ENCODE results near the gene C15orf39.
A peak's percentile ranks its signal among the peaks of the same experiment; 100 is the strongest.

Gene C15orf39

DNA sequence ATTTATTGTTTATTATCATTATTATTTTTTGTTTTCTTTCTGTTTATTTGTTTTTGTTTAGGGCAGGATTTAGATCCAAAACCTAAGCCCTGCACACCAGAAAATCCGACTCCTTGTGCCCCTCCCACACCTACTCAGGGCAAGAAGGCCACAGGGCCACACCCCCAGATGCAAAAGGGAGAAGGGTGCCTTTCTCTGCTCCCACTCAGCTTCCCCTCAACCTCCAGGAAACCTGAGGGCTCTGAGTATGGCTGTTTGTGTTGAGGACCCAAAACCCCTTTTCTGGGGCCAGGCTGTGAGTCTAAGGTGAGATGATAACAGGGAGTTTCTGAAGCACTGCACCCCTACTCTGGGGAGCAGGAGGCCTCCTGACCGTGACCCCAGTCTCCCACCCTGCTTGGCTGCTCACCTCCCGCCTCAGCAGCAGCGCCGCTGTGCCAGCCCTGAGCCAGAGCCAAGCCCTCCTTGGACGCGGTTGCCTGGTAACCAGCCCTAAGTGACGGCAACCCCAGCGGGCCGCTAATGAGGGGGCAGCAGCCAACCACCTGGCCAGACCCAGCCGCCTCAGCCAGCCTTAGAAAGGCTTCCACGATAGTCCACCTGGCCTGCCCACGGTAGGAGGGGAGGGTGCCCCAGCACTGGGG is 6.4 kb upstream of the C15orf39 start:
- DNase-seq (ENCODE audit: low read depth in 4 of 4, low spot score in 1 of 4): no peak

DNA sequence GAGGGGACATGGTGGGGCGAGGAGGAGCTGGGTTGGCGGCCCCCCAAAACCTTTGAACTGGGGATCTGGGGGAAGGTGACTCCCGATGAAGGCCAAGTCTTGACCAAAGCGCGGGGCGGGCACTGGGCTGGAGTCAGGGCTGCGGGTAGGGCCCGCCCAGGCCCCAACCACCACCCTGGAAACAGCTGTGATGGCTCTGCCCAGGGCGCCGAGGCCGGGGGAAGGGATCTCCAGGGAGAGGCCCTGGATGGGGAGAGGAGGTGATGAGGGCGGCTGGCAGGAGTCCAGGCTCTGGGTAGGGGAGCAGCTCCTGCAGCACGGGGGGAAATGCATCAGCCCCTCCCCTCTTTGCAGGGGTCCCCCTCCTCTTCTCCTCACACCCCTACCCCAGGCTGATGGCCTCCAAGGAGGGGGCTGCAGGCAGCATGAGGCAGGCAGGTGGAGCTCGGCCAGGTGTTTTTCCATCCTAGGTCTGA is 5.9 kb upstream of the C15orf39 start:
- no peak for DNase-seq (ENCODE audit: low read depth in 4 of 4, low spot score in 1 of 4)

DNA sequence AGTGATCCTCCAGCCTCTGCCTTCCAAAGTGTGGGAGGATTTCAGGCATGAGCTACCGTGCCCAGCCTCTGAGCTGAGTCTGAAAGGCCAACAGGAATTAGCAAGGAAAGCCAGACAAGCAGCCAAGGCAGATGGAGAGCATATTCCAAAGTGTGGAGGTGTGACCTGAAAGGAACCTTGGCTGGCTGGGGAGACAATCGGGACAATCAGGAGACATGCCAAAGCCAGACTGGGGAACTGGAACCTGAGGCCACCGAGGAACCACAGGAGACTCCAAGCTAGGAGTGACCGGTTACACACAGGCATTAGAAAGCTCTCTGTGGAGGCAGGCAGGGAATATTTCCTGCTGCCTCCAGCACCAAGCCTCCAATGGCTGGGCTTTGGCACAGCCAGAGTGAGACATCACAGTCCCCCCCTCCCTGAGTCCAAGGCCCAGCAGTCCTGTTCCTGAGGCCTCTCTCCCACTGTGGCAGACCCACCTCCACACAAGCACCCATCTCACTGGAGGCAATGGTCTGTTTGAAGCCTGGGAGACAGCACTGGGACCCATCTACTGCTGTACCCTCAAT is 4.5 kb upstream of the C15orf39 start:
- no peak for DNase-seq (ENCODE audit: low read depth in 4 of 4, low spot score in 1 of 4)

DNA sequence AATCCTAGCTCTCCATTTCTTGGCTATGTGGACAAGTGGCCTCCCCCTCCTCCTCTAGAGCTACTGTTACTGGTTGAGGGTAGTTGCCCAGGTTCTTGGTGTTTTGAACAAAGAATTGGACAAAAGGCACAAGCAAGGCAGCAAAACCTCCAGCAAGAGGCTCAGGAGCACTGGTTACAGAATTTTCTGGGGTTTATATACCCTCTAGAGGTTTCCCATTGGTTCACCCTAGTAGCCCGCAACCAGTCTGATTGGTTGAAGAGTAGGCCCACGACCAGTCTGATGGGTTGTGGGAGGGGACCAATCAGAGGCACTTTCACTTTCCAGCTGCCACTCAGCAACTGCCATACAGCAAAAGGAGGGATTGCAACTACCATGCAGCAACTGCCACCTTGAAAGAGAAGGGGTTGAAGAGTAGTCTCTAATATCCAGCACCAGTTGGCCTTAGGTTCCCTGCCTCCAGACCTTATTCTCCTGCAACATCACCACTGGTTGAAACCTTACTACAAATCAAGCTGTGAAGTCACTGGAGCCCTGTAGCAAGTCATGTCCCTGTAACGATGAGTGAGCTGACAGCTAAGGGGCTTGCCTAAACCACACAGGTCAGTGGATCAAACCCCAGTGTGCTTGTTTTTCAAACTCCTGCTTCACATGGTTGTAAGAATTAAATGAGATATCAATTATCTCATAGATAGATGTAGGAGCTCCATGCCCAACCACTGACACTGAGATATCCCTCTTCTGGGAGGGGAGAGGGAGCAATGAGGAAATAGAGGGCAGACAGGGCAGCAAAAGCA is 2.9 kb upstream of the C15orf39 start:
- DNase-seq (ENCODE audit: low read depth in 4 of 4, low spot score in 1 of 4): no peak

DNA sequence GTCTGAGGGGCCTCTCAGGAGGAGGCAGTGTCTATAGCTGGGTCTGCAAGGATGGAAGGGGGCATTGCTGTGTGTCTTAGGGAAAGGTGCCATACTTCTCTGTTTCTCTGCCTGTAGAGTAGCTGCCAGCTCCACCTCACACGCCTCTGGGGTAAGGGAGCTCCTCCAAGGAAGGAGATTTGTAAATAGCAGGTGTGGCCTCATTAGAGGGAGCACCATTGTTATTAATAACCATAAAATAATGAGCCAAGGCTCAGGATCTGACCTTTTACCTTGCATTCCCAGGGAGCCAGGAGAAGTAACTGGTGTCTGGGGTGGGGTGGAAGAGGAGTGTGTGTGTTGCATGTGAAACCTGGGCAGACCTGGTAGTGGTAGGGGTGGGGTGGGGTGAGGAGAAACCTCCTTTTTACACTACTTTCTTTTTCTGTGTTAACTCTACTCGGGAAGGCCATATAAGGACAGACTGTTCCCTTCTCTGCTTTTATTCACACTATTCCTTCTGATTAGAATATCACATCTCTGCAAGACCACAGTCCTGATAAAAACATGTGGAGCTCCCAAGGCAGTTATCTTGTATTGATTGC is 2.2 kb upstream of the C15orf39 start:
- DNase-seq (ENCODE audit: low read depth in 4 of 4, low spot score in 1 of 4): no peak

DNA sequence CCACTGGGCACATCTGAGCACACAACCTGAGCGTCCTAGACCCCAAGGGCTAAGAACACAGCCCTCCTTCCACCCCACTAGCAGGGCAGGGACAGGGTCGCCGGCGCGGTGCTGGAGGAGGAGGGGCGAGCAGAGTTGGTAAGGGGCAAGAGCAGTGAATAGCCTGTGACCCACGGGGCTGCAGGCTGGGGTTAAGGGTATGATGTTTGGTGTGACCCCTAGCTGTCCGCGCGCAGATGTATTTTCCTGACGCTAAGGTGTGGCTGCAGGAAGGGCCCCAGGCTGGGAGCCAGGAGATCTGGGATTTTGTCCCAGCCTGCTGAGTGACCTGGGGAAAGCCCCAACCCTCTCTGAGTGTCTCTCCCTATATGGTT is 1.3 kb upstream of the C15orf39 start:
- no peak for DNase-seq (ENCODE audit: low read depth in 4 of 4, low spot score in 1 of 4)

DNA sequence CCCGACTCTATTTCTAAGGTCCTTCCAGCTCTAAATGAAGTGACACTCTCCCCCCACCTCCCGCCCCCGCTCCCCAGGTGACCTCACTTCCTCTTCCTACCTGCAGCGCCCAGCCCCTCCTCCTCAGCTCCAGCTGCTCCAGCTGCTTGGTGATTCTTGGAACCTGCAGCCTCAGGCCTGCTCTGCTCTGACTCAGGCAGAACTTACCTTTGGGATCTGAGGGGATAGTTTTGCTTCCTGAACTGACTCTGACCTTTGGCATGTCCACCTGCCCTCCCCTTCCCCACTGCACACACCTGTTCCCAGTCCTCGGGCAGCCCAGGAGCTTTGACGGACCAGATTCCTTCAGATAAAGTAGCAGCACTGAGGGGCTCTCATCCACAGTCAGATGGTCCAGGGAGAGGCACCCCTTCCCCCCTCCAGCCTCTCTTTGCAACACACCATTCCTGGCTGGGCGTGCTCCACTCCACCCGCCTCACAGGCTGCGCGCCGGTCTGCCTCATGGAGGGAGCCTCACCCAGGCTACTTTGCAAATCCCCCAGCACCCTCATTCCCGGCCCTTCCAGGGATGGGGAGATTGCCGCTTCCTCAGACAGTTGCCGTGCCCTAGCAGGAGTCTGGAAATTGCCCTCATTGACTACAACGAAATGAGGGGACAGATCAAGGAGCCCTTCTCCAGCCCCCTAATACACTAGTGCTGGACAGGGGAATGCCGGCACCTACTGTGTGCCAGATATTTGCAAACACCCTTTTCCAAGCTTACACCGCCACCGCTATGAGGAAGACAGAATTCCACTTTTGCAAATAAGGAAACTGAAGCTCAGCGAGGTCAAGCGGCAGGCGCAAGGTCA is 692 bp upstream of the C15orf39 start:
- DNase-seq (ENCODE audit: low read depth in 4 of 4, low spot score in 1 of 4): peak in 1 of 4 experiments; percentile 36

DNA sequence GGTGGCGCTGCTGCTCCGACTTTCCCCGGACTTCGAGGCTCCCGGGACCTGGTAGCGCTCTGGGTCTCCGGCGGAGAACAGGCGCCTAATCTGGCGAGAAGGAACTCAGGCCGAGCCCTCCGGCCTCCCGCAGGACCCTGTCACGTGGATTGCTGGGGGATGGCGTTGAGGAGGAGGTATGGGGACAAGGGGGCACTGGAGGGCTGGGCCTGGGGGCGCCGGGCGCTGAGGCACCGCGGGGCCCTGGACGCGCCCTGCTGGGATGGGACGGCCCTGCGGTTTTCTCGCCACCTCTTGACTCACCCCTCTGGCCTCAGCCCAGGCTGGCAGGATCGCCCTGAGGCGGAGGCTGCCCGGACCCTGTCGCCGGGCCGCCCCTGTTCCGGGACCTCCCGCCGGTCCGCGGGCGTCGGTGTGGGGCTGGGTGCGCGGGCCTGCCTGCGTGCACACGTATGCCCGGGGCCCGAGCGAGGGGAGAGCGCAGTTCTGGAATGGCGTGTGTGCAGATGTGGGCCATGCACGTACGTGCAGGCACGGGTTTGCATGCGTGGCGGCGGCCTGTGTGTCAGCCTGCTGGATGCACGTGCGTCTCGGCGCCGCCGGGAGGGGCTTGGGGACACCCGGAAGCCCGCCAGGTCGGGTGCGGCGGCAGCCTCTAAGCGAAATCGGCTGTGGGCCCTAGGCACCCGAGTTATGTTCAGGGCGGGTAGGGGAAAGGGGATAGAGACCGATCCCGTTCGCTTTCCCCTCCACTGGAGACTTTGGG is 752 bp downstream of the C15orf39 start:
- peak; percentile 49 to 76 (median 65) for DNase-seq (ENCODE audit: low read depth in 4 of 4, low spot score in 1 of 4)

DNA sequence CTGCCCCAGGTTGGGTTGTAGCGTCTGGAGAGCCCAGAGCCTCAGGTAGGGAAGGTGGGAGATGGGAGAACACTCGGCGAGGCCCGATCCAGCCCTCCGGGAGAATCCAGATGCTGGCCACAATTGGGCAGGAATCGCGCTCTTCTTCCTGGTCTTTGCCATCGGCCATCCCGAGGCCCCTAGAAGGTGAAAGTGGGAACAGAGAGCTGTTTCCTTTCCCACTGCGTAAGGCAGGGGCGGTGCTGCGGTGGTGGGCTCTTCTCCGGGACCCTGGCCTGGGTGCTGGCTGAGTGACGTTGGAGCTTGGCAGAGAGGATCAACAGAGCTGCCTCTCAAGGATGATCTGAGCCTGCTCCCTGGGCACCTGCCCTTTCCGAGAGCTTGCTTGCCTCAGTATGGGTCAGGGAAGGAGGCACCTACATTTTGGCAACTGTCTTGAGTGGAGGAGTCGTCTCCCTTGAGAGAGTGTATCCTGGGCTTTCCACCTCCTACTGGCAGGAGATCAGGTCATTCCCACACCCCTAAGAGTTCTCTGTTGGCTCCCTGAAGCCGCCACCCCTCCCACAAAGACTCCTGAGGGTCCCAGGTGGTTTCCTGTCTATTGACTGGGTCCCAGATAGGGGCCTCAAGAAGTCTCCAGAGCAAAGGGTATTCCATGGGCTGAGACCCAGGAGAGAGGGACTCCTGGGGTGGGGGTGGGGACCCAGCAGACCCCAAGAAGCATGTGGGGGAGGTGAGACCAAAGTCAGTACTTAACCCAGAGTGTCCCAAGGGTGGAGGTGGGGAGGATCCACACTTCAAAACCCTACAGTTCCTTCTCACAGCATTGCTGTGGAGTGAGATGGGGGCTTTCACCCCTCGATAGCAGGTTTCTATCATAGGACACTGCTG is 1.6 kb downstream of the C15orf39 start:
- no peak for DNase-seq (ENCODE audit: low read depth in 4 of 4, low spot score in 1 of 4)

DNA sequence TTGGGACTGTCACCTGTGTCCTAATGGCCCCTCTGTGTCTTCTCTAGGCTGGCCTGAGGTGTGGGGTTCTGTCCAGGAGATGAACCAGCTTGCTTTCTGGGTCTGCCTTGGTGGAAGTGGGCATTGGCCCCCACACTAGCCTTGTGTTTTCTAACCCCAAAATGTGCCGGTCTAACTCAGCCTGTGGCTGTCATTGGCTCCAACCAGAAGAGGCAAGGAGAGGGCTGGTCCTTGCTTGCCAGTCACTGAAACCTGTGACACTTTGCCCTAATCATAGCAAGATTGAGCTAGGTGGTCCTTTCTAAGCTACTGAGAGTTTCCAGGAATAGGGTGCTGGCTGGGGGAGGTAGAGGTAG is 2.2 kb downstream of the C15orf39 start:
- DNase-seq (ENCODE audit: low read depth in 4 of 4, low spot score in 1 of 4): no peak

DNA sequence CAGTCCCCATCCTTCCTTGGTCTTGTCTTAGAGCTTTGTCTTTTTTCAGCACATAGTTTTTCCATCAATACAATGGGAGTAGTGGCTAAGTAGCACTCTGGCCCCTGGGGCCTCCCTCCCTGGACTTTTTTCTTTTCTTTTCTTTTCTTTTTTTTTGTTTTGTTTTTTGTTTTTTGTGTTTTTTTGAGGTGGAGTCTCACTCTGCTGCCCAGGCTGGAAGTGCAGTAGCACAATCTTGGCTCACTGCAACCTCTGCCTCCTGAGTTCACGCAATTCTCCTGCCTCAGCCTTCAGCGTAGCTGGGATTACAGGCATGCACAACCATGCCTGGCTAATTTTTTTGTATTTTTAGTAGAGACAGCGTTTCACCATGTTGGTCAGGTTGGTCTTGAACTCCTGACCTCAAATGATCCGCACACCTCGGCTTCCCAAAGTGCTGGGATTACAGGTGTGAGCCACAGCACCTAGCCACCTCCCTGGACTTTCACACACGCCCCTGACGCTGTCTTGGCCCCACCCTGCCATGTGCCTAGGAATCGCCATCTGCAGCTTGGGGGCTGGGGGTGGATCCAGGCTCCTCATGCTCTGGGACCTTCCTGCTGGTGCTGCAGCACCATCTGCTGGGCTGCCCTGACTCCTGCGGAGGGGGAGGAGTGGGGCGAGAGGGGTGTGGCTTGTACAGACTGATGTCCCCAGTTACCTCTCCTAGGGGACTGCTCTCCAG is 2.8 kb downstream of the C15orf39 start:
- DNase-seq (ENCODE audit: low read depth in 4 of 4, low spot score in 1 of 4): peak; percentile 46 to 80 (median 70)

DNA sequence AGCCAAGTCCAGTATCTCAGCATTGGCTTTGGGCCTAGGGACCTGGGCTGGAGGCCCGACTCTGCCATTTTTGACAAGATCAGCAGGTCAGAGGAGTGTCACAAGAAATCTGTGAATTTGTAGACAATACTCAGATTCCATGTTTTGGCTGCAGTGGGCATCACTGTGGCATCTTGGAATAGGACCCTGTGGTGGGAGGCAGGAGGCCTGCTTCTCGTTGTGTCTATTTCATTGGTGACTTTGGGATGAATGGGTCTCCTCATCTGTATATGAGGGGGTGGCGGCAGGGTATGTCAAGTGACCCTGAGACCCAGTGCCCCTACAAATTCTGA is 3.3 kb downstream of the C15orf39 start:
- DNase-seq (ENCODE audit: low read depth in 4 of 4, low spot score in 1 of 4): no peak

DNA sequence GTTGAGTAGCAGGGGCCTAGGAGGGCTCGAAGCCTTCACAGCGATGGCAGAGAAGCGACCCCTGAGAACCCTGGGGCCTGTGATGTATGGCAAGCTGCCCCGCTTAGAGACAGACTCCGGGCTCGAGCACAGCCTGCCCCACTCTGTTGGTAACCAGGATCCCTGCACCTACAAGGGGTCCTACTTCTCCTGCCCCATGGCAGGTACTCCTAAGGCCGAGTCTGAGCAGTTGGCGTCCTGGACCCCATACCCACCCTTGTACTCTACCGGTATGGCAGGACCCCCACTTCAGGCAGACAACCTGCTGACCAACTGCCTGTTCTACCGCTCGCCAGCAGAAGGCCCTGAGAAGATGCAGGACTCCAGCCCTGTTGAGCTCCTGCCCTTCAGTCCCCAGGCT is 4.3 kb downstream of the C15orf39 start:
- DNase-seq (ENCODE audit: low read depth in 4 of 4, low spot score in 1 of 4): no peak

DNA sequence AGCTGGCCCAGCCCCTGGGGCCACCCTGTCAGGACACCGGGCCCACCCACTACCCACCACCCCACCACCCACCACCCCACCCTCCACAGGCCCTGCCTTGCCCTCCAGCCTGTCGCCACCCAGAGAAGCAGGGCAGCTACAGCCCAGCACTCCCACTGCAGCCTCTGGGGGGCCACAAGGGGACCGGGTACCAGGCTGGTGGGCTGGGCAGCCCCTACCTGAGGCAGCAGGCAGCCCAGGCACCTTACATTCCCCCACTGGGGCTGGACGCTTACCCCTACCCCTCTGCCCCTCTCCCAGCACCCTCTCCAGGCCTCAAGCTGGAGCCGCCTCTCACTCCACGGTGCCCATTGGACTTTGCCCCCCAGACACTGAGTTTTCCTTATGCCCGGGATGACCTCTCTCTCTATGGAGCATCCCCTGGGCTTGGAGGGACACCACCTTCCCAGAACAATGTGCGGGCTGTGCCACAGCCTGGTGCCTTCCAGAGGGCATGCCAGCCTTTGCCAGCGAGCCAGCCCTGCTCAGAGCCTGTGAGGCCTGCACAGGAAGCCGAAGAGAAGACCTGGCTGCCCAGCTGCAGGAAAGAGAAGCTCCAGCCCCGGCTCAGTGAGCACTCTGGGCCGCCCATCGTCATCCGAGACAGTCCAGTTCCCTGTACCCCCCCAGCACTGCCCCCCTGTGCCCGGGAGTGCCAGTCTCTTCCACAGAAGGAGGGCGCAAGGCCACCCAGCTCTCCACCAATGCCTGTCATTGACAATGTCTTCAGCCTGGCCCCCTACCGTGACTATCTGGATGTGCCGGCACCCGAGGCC is 5.3 kb downstream of the C15orf39 start:
- DNase-seq (ENCODE audit: low read depth in 4 of 4, low spot score in 1 of 4): no peak

DNA sequence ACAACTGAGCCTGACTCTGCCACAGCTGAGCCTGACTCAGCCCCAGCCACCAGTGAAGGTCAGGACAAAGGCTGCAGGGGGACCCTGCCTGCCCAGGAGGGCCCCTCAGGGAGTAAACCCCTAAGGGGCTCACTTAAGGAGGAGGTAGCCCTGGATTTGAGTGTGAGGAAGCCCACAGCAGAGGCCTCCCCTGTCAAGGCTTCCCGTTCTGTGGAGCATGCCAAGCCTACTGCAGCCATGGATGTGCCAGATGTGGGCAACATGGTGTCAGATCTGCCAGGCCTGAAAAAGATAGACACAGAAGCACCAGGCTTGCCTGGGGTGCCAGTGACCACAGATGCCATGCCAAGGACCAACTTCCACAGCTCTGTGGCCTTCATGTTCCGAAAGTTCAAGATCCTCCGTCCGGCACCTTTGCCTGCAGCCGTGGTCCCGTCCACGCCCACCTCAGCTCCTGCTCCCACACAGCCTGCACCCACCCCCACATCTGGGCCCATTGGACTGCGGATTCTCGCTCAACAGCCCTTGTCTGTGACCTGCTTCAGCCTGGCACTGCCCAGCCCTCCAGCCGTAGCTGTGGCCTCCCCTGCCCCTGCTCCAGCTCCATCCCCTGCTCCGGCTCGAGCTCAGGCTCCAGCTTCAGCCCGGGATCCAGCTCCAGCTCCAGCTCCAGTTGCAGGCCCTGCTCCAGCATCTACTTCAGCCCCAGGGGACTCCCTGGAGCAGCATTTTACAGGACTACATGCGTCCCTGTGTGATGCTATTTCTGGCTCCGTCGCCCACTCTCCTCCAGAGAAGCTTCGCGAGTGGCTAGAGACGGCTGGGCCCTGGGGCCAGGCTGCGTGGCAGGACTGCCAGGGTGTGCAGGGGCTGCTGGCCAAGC is 6.2 kb downstream of the C15orf39 start:
- no peak for DNase-seq (ENCODE audit: low read depth in 4 of 4, low spot score in 1 of 4)

DNA sequence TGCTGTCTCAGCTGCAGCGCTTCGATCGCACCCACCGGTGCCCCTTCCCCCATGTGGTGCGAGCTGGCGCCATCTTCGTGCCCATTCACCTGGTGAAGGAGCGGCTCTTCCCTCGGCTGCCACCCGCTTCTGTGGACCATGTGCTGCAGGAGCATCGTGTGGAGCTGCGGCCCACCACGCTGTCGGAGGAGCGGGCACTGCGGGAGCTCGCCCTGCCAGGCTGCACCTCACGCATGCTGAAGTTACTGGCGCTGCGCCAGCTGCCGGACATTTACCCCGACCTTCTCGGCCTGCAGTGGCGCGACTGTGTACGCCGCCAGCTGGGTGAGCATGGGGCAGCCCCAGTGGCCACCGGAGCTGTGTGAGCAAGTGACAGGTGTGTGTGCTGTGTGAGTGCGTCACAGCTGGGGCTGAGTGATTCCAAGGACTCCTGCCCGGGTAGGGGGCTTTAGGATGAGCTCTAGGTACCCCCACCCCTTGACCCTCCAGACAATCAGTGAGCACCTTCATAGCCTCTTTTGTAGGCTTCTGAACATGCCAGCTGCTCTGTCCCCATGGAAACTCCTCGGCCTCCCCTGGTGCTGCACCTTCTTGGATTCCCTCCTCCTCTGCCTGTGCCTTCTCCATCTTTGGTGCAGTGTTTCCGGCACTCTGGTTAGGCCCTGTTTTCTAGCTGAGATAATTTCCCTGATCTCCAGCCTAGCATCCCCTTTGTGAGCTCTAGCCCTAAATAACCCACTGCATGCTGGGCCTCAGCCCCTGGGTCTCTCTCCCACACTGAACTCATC is 7.0 kb downstream of the C15orf39 start:
- no peak for DNase-seq (ENCODE audit: low read depth in 4 of 4, low spot score in 1 of 4)

Measured in stimulated activated CD4-positive, alpha-beta T cell treated with anti-CD3 and anti-CD28 coated beads, Interleukin-1b, Interleukin-23, amount 100 ng/mL, for 24 hours (primary cell).